HepG2 (cell line): ENCODE data around the gene XRCC5. TPM values are rescaled to one million over a fixed set of nuclear protein-coding genes. Genes with fewer than 3 reads are reported as not detected.

Experiments used
- ATAC-seq: fragments of 200-7000 bp; cut with Tn5 transposase; 3 replicates; pipeline ENCODE4 v1.9.1; 2020; ENCODE audit warnings: mild to moderate bottlenecking, moderate library complexity
- BruUV-seq: library from RNA; stranded (reverse); fragments of 400-500 nt; replicated peaks from 2 replicates; lab custom pipeline; 2021; lab: Mats Ljungman, UMichigan
- CTCF ChIA-PET: fragments of 300-600 bp; formaldehyde crosslinking; extraction: SDS; loops from one replicate; lab custom pipeline; 2021; ENCODE audit warnings: low total read pairs, inconsistent platforms, low intra/inter-chr PET ratio; lab: Yijun Ruan, JAX
- POLR2A ChIA-PET: fragments of 350-600 bp; sonication (Branson Sonifier 250); formaldehyde crosslinking; loops from one replicate; lab custom pipeline; 2020; ENCODE audit warnings: antibody characterized with exemption, inconsistent platforms; lab: Yijun Ruan, JAX
- DNase-seq: peaks from one replicate; pipeline ENCODE4 v3.0.0-alpha.2; 2015; ENCODE audit warnings: low spot score
- FAIRE-seq: peaks from 3 replicates; lab custom pipeline; 2011; peaks lifted over from hg19 to GRCh38; lab: Jason Lieb, UNC
- H2AFZ ChIP-seq: one replicate; pipeline ENCODE4 v1.6.1; 2011; ENCODE audit warnings: low read length, inconsistent platforms
- H3K27ac ChIP-seq: fragments of 300-600 bp; 3 replicates; pipeline ENCODE4 v1.8.0; 2011; ENCODE audit warnings: mixed run types, mild to moderate bottlenecking, mixed read lengths, low read length, inconsistent platforms; ENCODE audit not compliant: insufficient read depth; ENCODE audit errors: extremely low read length
- H3K27me3 ChIP-seq, 2 experiments: fragments of 200-600 bp in 1 of 2; 2 replicates in 1 of 2; 3 replicates in 1 of 2; pipeline versions ENCODE4 v1.6.0 to v1.8.0; 2011; ENCODE audit warnings: low read length in 2 of 2, mild to moderate bottlenecking in 2 of 2, moderate library complexity in 2 of 2, inconsistent platforms in 1 of 2; ENCODE audit not compliant: insufficient read depth in 2 of 2, control insufficient read depth in 1 of 2
- H3K36me3 ChIP-seq, 2 experiments: fragments of 200-600 bp in 1 of 2; replicated peaks in 1 of 2; 2 replicates in 1 of 2; 3 replicates in 1 of 2; pipeline versions ENCODE4 v1.5.1 to v1.8.0; 2011; ENCODE audit warnings: low read length in 2 of 2, inconsistent platforms in 1 of 2; ENCODE audit not compliant: insufficient read depth in 2 of 2, control insufficient read depth in 1 of 2
- H3K4me1 ChIP-seq: 2 replicates; pipeline ENCODE4 v1.5.1; 2012; ENCODE audit warnings: low read length, inconsistent platforms; ENCODE audit not compliant: insufficient read depth
- H3K4me2 ChIP-seq: 2 replicates; pipeline ENCODE4 v1.6.0; 2011; ENCODE audit warnings: low read depth, low read length, inconsistent platforms
- H3K4me3 ChIP-seq, 3 experiments: fragments of 200-600 bp in 1 of 3; sonication (generic), shearing (Covaris generic) in 1 of 3; replicated peaks in 1 of 3; 2 replicates each; pipeline ENCODE4 v1.5.1; 2011 to 2016; ENCODE audit warnings: low read length in 3 of 3, inconsistent platforms in 2 of 3, low read depth in 2 of 3, mild to moderate bottlenecking in 2 of 3, control low read depth in 1 of 3, mixed read lengths in 1 of 3; ENCODE audit not compliant: insufficient read depth in 1 of 3
- H3K79me2 ChIP-seq: one replicate; pipeline ENCODE4 v1.6.1; 2011; ENCODE audit warnings: low read length, inconsistent platforms; ENCODE audit not compliant: insufficient read depth
- H3K9ac ChIP-seq: 2 replicates; pipeline ENCODE4 v1.6.0; 2011; ENCODE audit warnings: mild to moderate bottlenecking, low read depth, low read length, inconsistent platforms; ENCODE audit not compliant: insufficient read depth
- H3K9me3 ChIP-seq: 2 replicates; pipeline ENCODE4 v1.5.1; 2012; ENCODE audit warnings: mild to moderate bottlenecking, low read length
- H4K20me1 ChIP-seq: 2 replicates; pipeline ENCODE4 v1.6.0; 2011; ENCODE audit warnings: inconsistent platforms, mild to moderate bottlenecking, low read length, moderate library complexity; ENCODE audit not compliant: insufficient read depth
- BCLAF1 ChIP-seq: fragments of 450-650 bp; IDR thresholded peaks from 2 replicates; pipeline ENCODE4 v1.6.1; 2017; ENCODE audit warnings: mild to moderate bottlenecking
- CEBPZ ChIP-seq: IDR thresholded peaks from 2 replicates; pipeline ENCODE4 v1.6.1; 2012; ENCODE audit warnings: low read length, improper control_type of control experiment
- NFRKB ChIP-seq: fragments of 450-650 bp; IDR thresholded peaks from 2 replicates; pipeline ENCODE4 v1.6.1; 2017
- NONO ChIP-seq, 2 experiments: fragments of 450-650 bp in 1 of 2; sonication (generic) in 1 of 2; formaldehyde crosslinking in 1 of 2; IDR thresholded peaks in 1 of 2; conservative IDR thresholded peaks in 1 of 2; 2 replicates each; pipeline versions ENCODE4 v1.6.1 to v1.8.0; 2017 to 2022; ENCODE audit warnings: mild to moderate bottlenecking in 1 of 2, missing genetic modification reagents in 1 of 2, moderate library complexity in 1 of 2
- RBM22 ChIP-seq: fragments of 200-400 bp; formaldehyde crosslinking; optimal IDR thresholded peaks from 2 replicates; pipeline ENCODE3; 2017; ENCODE audit warnings: mild to moderate bottlenecking, low read length, moderate library complexity
- ZNF33A ChIP-seq: sonication (generic); formaldehyde crosslinking; IDR thresholded peaks from 2 replicates; pipeline ENCODE4 v1.5.1; 2020; ENCODE audit warnings: missing genetic modification reagents, mild to moderate bottlenecking, moderate library complexity, borderline replicate concordance
- WGBS: methylation state at CpG from one replicate; pipeline ENCODE4 v1.1.6; 2017; ENCODE audit warnings: low lambda C conversion rate; 5-methylcytosine and 5-hydroxymethylcytosine counted together
- in situ Hi-C: cut with HindIII; loops from 2 replicates; pipeline ENCODE4 v1.10.0; 2017; ENCODE audit warnings: low pct_unique_long_range_greater_than_20kb; ENCODE audit not compliant: extremely low pct_ligation_motif_present
- intact Hi-C: fragments of 100-400 bp; cut with micrococcal nuclease; formaldehyde crosslinking; loops from one replicate; pipeline ENCODE4 v1.10.0; 2022; ENCODE audit not compliant: unreplicated experiment
- polyA plus RNA-seq, 8 experiments: library from polyadenylated mRNA; depleted of rRNA in 3 of 8; stranded (reverse) in 7 of 8; unstranded in 1 of 8; fragments of >200 nt; fragmentation: Illumina TruSeq in 4 of 8; extraction: Trizol in 4 of 8; gene quantifications; 2 replicates each; pipeline versions ENCODE4 v1.2.1 to v1.2.3, GENCODE V29; 2011 to 2016; ENCODE audit warnings: low read depth in 4 of 8, missing spikeins in 1 of 8, mixed read lengths in 1 of 8; ENCODE audit not compliant: insufficient read depth in 1 of 8
- total RNA-seq, 5 experiments: library from RNA; depleted of rRNA; stranded (reverse); fragments of >200 nt; fragmentation: Illumina TruSeq; extraction: Trizol; gene quantifications; 2 replicates each; pipeline ENCODE4 v1.2.3, GENCODE V29; 2016; ENCODE audit warnings: low read depth in 1 of 5
- TF ChIP-seq, protein P1 (sequence below): IDR thresholded peaks from 2 replicates; pipeline ENCODE4 v1.6.1; 2016; ENCODE audit warnings: low read depth, control low read depth
- TF ChIP-seq, protein P2 (sequence below), 2 experiments: sonication (generic) in 1 of 2; formaldehyde crosslinking in 1 of 2; IDR thresholded peaks; 2 replicates each; pipeline versions ENCODE4 v1.6.1 to v1.9.0; 2014 to 2022; ENCODE audit warnings: antibody characterized with exemption in 1 of 2, borderline replicate concordance in 1 of 2, inconsistent platforms in 1 of 2, low read depth in 1 of 2, missing genetic modification reagents in 1 of 2

XRCC5 gene
- total and polyA plus RNA-seq, 2 of the 13 experiments (the other 11 are each of a cell fraction or from before 2014, with no cell fraction given), result 264 to 454 TPM

DNA sequence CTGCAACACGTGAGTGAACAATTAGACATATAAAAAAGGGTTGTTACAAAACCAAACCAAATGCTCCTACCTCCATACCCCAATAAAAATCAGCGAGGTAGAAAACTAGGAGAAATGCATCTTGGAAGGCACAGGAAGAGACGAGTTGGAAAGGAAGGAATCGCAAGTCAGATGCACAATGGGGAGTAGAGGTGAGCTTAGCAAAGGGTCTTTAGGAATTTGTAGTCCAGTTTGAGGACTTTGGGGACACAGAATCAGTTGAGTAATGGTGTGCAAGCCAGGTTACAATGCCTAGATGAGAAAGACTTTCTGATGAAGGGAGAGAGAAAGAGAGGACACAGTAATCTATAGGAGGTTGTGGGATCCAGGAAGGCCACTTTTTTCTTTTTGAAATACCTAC, 35.7 kb downstream of the XRCC5 start:
- H3K9ac ChIP-seq, result no peak overlapping the region
- no peak for ATAC-seq

More for the DNA sequence above, 35.7 kb downstream of the XRCC5 start:
- in situ Hi-C loops, result no loop called here
- intact Hi-C loops, result no loop called here
- no peak overlapping the region for H2AFZ ChIP-seq
- no peaks in the 10 kb centered on the region for H3K4me1 ChIP-seq
- no TSS peak for BruUV-seq
- 98% methylated on average over 4 of the region's 4 CpGs for WGBS
- no peak for FAIRE-seq
- H3K27ac ChIP-seq, result no peak overlapping the region
- H4K20me1 ChIP-seq, result no peaks in the 10 kb centered on the region
- CTCF ChIA-PET, result no interaction called here
- H3K9me3 ChIP-seq, result no peaks in the 10 kb centered on the region
- no peak for DNase-seq
- H3K4me3 ChIP-seq, result no peak overlapping the region
- peaks cover 43 to 93% of the 10 kb centered on the region in 2 experiments for H3K36me3 ChIP-seq
- POLR2A ChIA-PET, result no interaction called here
- no peaks in the 10 kb centered on the region for H3K27me3 ChIP-seq
- TF ChIP-seq NFRKB (no peak), BCLAF1 (no peak), ZNF33A (CRISPR knock-in tag) (no peak), CEBPZ (no peak), NONO (IDR thresholded peaks at IDR 0.05) (no peak), NONO (CRISPR knock-in tag; conservative IDR thresholded peaks at IDR 0.05) (no peak), RBM22 (peak; percentile 55)
- TF ChIP-seq, protein P1, sequence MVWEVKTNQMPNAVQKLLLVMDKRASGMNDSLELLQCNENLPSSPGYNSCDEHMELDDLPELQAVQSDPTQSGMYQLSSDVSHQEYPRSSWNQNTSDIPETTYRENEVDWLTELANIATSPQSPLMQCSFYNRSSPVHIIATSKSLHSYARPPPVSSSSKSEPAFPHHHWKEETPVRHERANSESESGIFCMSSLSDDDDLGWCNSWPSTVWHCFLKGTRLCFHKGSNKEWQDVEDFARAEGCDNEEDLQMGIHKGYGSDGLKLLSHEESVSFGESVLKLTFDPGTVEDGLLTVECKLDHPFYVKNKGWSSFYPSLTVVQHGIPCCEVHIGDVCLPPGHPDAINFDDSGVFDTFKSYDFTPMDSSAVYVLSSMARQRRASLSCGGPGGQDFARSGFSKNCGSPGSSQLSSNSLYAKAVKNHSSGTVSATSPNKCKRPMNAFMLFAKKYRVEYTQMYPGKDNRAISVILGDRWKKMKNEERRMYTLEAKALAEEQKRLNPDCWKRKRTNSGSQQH (CRISPR knock-in tag), result no peak
- TF ChIP-seq, protein P2, sequence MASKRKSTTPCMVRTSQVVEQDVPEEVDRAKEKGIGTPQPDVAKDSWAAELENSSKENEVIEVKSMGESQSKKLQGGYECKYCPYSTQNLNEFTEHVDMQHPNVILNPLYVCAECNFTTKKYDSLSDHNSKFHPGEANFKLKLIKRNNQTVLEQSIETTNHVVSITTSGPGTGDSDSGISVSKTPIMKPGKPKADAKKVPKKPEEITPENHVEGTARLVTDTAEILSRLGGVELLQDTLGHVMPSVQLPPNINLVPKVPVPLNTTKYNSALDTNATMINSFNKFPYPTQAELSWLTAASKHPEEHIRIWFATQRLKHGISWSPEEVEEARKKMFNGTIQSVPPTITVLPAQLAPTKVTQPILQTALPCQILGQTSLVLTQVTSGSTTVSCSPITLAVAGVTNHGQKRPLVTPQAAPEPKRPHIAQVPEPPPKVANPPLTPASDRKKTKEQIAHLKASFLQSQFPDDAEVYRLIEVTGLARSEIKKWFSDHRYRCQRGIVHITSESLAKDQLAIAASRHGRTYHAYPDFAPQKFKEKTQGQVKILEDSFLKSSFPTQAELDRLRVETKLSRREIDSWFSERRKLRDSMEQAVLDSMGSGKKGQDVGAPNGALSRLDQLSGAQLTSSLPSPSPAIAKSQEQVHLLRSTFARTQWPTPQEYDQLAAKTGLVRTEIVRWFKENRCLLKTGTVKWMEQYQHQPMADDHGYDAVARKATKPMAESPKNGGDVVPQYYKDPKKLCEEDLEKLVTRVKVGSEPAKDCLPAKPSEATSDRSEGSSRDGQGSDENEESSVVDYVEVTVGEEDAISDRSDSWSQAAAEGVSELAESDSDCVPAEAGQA (IDR thresholded peaks at IDR 0.05; ENCODE audit: low read depth), result no peak
- TF ChIP-seq, protein P2 (CRISPR knock-in tag; IDR thresholded peaks at IDR 0.05; ENCODE audit: borderline replicate concordance), result no peak
- H3K4me2 ChIP-seq, result no peak overlapping the region
- H3K79me2 ChIP-seq, result no peaks in the 10 kb centered on the region
